ENCODE measurements around the gene EMILIN2.
"Not testable (repeated sequence)": the region's sequence is repeated elsewhere in the genome, so short reads cannot be mapped to it uniquely, and the experiment has no call there.

The EMILIN2 gene

DNA sequence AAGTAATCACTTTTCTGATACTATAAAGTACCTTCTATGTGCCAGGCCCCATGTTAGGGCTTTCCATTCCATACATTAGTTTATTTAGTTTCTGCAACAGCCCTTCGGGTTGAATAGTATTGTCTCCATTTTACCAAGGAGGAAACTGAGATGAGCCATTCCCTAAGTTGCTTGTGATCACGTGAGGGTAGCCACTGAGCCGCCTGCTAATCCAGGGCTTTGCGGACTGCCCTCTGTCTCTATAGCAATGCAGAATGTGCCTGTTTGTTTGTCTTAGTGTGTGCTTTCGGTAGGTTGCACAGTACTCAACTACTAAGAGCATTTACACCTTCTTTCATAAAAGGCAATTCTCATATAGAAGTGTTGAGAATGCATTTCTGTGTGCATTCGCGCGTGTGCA, 5.0 kb downstream of the EMILIN2 start:
- Histone ChIP-seq H3K9me3 (ENCODE audit: control insufficient read depth, low read length) (no peaks in the 10 kb centered on the region), H3K4me3 (ENCODE audit: low read depth, low read length) (peak overlapping the region; percentile 36), H3K79me2 (peaks cover 62% of the 10 kb centered on the region), H3K36me3 (ENCODE audit: control insufficient read depth, insufficient read depth, low read length) (no peaks in the 10 kb centered on the region), H3K4me1 (peaks cover 62% of the 10 kb centered on the region), H3K27ac (peak overlapping the region; percentile 99), H2AFZ (no peak overlapping the region), H3K4me2 (ENCODE audit: low read length) (peak overlapping the region; percentile 45), H3K27me3 (ENCODE audit: control insufficient read depth, insufficient read depth, low read length) (no peaks in the 10 kb centered on the region), H3K9ac (peak overlapping the region; percentile 25)
- TF ChIP-seq, protein P1, sequence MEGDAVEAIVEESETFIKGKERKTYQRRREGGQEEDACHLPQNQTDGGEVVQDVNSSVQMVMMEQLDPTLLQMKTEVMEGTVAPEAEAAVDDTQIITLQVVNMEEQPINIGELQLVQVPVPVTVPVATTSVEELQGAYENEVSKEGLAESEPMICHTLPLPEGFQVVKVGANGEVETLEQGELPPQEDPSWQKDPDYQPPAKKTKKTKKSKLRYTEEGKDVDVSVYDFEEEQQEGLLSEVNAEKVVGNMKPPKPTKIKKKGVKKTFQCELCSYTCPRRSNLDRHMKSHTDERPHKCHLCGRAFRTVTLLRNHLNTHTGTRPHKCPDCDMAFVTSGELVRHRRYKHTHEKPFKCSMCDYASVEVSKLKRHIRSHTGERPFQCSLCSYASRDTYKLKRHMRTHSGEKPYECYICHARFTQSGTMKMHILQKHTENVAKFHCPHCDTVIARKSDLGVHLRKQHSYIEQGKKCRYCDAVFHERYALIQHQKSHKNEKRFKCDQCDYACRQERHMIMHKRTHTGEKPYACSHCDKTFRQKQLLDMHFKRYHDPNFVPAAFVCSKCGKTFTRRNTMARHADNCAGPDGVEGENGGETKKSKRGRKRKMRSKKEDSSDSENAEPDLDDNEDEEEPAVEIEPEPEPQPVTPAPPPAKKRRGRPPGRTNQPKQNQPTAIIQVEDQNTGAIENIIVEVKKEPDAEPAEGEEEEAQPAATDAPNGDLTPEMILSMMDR (IDR thresholded peaks at IDR 0.05) = no peak

DNA sequence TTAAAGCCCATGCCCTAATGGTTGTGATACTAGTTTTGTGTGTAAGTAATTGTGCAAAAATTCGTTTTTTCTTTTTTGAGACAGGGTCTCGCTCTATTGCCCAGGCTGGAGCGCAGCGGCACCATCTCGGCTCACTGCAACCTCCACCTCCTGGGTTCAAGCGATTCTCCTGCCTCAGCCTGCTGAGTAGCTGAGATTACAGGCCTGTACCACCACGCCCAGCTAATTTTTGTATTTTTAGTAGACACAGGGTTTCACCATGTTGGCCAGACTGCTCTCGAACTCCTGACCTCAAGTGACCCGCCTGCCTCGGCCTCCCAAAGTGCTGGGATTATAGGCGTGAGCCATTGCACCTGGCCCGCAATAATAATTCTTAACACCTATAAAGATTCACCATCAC, 5.7 kb downstream of the EMILIN2 start:
- peaks cover 68% of the 10 kb centered on the region for H3K4me1 ChIP-seq
- H3K4me3 ChIP-seq (ENCODE audit: low read depth, low read length); H3K36me3 ChIP-seq (ENCODE audit: control insufficient read depth, insufficient read depth, low read length); H3K9me3 ChIP-seq (ENCODE audit: control insufficient read depth, low read length); H2AFZ ChIP-seq; H3K27me3 ChIP-seq (ENCODE audit: control insufficient read depth, insufficient read depth, low read length): not testable (repeated sequence)
- H3K79me2 ChIP-seq = peaks cover 59% of the 10 kb centered on the region
- peak overlapping the region; percentile 0 for H3K9ac ChIP-seq
- peak overlapping the region; percentile 99 for H3K27ac ChIP-seq
- peak overlapping the region; percentile 45 for H3K4me2 ChIP-seq (ENCODE audit: low read length)

DNA sequence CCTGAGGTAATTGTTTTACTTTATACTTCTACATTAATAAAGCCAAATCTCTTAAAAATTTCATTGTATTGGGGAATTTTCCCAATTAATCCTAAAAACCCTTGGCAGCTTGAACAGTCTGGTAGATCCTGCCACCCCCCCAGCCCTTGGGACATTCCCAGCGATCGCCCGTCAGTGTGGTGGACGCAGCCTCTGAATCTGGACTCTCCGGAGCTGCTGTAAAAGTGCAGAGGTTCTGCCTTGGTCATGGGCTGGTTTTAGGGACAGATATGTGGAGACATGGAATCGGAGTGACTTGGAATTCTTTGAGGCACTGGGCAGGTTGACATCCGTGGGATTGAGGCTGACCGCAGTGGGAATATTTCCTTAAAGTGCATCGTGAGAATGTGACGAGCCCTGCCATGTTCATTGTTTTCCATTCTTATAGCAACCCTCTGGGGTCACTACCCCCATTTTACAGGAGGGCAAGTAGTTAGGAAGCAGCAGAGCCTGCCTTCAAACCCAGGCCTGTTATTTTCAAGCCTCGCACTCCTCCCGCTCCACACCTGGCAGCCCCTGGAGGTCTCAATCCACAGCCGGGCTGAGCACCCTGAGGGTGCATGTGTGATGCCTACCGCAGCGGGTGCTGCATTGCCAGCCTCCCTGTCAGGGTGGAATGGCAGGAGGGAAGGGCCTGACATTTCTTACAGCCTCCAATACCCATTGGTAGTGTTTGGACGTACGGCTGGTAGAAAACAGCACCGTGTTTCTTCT, 6.5 kb downstream of the EMILIN2 start:
- H3K4me1 ChIP-seq = peaks cover 71% of the 10 kb centered on the region
- peak overlapping the region; percentile 16 for H3K4me3 ChIP-seq (ENCODE audit: low read depth, low read length)
- H2AFZ ChIP-seq = no peak overlapping the region
- peak overlapping the region; percentile 0 for H3K9ac ChIP-seq
- peaks cover 55% of the 10 kb centered on the region for H3K79me2 ChIP-seq
- peak overlapping the region; percentile 29 for H3K4me2 ChIP-seq (ENCODE audit: low read length)
- no peaks in the 10 kb centered on the region for H3K9me3 ChIP-seq (ENCODE audit: control insufficient read depth, low read length)
- peak overlapping the region; percentile 99 for H3K27ac ChIP-seq
- H3K27me3 ChIP-seq (ENCODE audit: control insufficient read depth, insufficient read depth, low read length) = no peaks in the 10 kb centered on the region
- no peaks in the 10 kb centered on the region for H3K36me3 ChIP-seq (ENCODE audit: control insufficient read depth, insufficient read depth, low read length)
- TF ChIP-seq, protein P1 (IDR thresholded peaks at IDR 0.05) = peak; percentile 7

DNA sequence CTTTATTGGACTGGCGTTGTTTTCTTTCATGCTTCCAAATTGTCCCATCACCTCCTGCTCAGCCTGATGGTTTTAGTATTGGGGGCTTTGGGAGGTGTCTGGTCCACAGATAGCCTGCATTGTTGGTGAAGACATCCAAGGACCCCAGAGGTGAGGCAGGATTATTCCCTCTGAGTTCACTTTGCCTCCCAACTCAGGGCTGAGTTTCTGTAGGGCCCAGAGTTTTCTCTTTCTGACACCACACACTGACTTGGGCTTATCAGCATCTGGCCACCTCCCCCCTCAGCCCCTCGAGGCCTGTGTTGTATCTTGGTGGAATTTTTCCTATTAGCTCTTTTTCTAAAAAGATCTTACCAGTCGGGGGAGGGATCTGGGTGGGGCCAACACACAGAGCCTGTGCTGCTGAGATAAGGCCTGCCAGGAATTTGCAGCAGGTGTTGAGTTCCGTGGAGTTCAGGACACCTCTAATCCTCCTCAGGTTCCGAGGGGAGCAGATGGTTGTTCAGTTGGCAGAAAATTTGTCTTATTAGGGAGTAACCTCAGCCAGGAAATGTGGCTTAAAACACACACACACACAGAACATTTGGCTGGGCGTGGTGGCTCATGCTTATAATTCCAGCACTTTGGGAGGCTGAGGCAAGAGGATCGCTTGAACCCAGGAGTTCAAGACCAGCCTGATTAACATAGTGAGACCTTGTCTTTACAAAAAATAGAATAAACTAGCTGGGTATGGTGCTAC, 7.3 kb downstream of the EMILIN2 start:
- H3K27me3 ChIP-seq (ENCODE audit: control insufficient read depth, insufficient read depth, low read length) = no peaks in the 10 kb centered on the region
- no peaks in the 10 kb centered on the region for H3K9me3 ChIP-seq (ENCODE audit: control insufficient read depth, low read length)
- H3K4me3 ChIP-seq (ENCODE audit: low read depth, low read length) = peak overlapping the region; percentile 16
- TF ChIP-seq, protein P1 (IDR thresholded peaks at IDR 0.05) = no peak
- H3K4me2 ChIP-seq (ENCODE audit: low read length) = peak overlapping the region; percentile 29
- H3K27ac ChIP-seq = peak overlapping the region; percentile 99
- peaks cover 61% of the 10 kb centered on the region for H3K79me2 ChIP-seq
- H3K36me3 ChIP-seq (ENCODE audit: control insufficient read depth, insufficient read depth, low read length) = no peaks in the 10 kb centered on the region
- peaks cover 71% of the 10 kb centered on the region for H3K4me1 ChIP-seq
- no peak overlapping the region for H2AFZ ChIP-seq
- H3K9ac ChIP-seq = peak overlapping the region; percentile 0

DNA sequence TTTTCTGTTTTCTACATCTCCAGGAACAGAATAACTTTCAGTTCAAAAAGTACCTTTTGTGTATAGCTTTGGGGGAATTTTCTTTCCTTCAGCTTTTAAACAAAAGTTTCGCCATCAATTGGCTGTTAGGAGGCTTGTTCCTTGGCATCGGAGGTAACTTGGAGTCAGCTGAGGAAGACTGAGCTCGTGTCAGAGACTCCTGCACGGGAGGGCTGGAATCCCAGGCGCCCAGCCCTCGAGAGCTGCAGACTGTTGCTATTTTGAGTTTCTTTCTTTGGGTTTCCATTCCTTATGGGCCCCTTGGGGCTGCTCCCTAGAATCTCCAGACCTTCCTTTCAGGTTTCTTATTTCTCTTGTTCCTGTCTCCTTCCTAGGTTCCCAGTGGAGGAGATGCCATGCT, 8.1 kb downstream of the EMILIN2 start:
- H3K27ac ChIP-seq = peak overlapping the region; percentile 99
- peak overlapping the region; percentile 42 for H3K9ac ChIP-seq
- no peak overlapping the region for H2AFZ ChIP-seq
- peaks cover 69% of the 10 kb centered on the region for H3K79me2 ChIP-seq
- H3K4me3 ChIP-seq (ENCODE audit: low read depth, low read length) = no peak overlapping the region
- TF ChIP-seq, protein P1 (IDR thresholded peaks at IDR 0.05) = no peak
- H3K4me2 ChIP-seq (ENCODE audit: low read length) = peak overlapping the region; percentile 29
- H3K36me3 ChIP-seq (ENCODE audit: control insufficient read depth, insufficient read depth, low read length) = no peaks in the 10 kb centered on the region
- H3K27me3 ChIP-seq (ENCODE audit: control insufficient read depth, insufficient read depth, low read length) = no peaks in the 10 kb centered on the region
- H3K9me3 ChIP-seq (ENCODE audit: control insufficient read depth, low read length) = no peaks in the 10 kb centered on the region
- H3K4me1 ChIP-seq = peaks cover 73% of the 10 kb centered on the region

Data from parathyroid adenoma (tissue), 2 donors.